K562 (cell line): ENCODE measurements around the gene HOXC5. TPM values are rescaled to one million over a fixed set of nuclear protein-coding genes. Genes with fewer than 3 reads are reported as not detected.

Experiments
- BACH1 ChIP-seq: fragments of 200-800 bp; sonication (Bioruptor generic); IDR thresholded peaks from 2 replicates; pipeline ENCODE4 v1.6.1; 2016; ENCODE audit warnings: missing genetic modification characterization, missing compliant biosample characterization
- DDX20 ChIP-seq: fragments of 450-650 bp; IDR thresholded peaks from 2 replicates; pipeline ENCODE4 v1.6.1; 2016; ENCODE audit warnings: missing genetic modification characterization, low read depth, mild to moderate bottlenecking, missing compliant biosample characterization, moderate library complexity
- E2F6 ChIP-seq, 2 experiments: IDR thresholded peaks; 2 replicates each; pipeline ENCODE4 v1.6.1; 2011; ENCODE audit warnings: borderline replicate concordance in 1 of 2, control low read depth in 1 of 2, low read depth in 1 of 2, low read length in 1 of 2, mild to moderate bottlenecking in 1 of 2, mixed read lengths in 1 of 2, moderate library complexity in 1 of 2; ENCODE audit not compliant: insufficient read depth in 1 of 2, insufficient read length in 1 of 2, poor library complexity in 1 of 2, severe bottlenecking in 1 of 2; ENCODE audit errors: extremely low read depth in 1 of 2
- ELF1 ChIP-seq: fragments of 200-800 bp; sonication (Bioruptor generic); IDR thresholded peaks from 2 replicates; pipeline ENCODE4 v1.6.1; 2016; ENCODE audit warnings: missing genetic modification characterization, missing compliant biosample characterization
- FOXJ2 ChIP-seq: fragments of 200-800 bp; sonication (Bioruptor generic); IDR thresholded peaks from 2 replicates; pipeline ENCODE4 v1.6.1; 2016; ENCODE audit warnings: missing genetic modification characterization, missing compliant biosample characterization
- GTF2E2 ChIP-seq: fragments of 200-800 bp; sonication (Bioruptor generic); IDR thresholded peaks from 2 replicates; pipeline ENCODE4 v1.6.1; 2016; ENCODE audit warnings: missing genetic modification characterization, missing compliant biosample characterization
- HNRNPL ChIP-seq: fragments of 200-400 bp; formaldehyde crosslinking; IDR thresholded peaks from 2 replicates; pipeline ENCODE4 v1.6.1; 2017; ENCODE audit warnings: low read depth, mild to moderate bottlenecking, low read length
- KLF1 ChIP-seq: fragments of 450-650 bp; IDR thresholded peaks from 2 replicates; pipeline ENCODE4 v1.6.1; 2016; ENCODE audit warnings: missing genetic modification characterization, missing compliant biosample characterization
- MIER1 ChIP-seq: fragments of 450-650 bp; IDR thresholded peaks from 2 replicates; pipeline ENCODE4 v1.6.1; 2016; ENCODE audit warnings: antibody characterized with exemption, mild to moderate bottlenecking, low read depth
- NFE2L1 ChIP-seq: fragments of 450-650 bp; IDR thresholded peaks from 2 replicates; pipeline ENCODE4 v1.6.1; 2016; ENCODE audit warnings: missing genetic modification characterization, low read depth, mild to moderate bottlenecking, missing compliant biosample characterization, moderate library complexity, borderline replicate concordance
- NFYB ChIP-seq: IDR thresholded peaks from 2 replicates; pipeline ENCODE4 v1.6.1; 2011; ENCODE audit warnings: mild to moderate bottlenecking, moderate library complexity; ENCODE audit not compliant: insufficient read length; ENCODE audit errors: extremely low read depth
- NONO ChIP-seq, 2 experiments: fragments of 200-400 bp in 1 of 2; fragments of 450-650 bp in 1 of 2; formaldehyde crosslinking in 1 of 2; IDR thresholded peaks; 2 replicates each; pipeline ENCODE4 v1.6.1; 2017; ENCODE audit warnings: low read depth in 2 of 2, mild to moderate bottlenecking in 2 of 2, moderate library complexity in 2 of 2, low read length in 1 of 2
- SRF ChIP-seq, 2 experiments: fragments of 250-450, 450-650 bp in 1 of 2; sonication (Bioruptor Pico) in 1 of 2; sonication (generic) in 1 of 2; formaldehyde crosslinking; IDR thresholded peaks; 2 replicates each; pipeline versions ENCODE4 v1.5.0 to v1.5.1; 2020 to 2022; ENCODE audit warnings: mild to moderate bottlenecking in 1 of 2, missing genetic modification reagents in 1 of 2
- TAF15 ChIP-seq: fragments of 200-400 bp; formaldehyde crosslinking; IDR thresholded peaks from 2 replicates; pipeline ENCODE4 v1.6.1; 2017; ENCODE audit warnings: mild to moderate bottlenecking, low read depth, low read length, moderate library complexity
- U2AF2 ChIP-seq: fragments of 200-400 bp; formaldehyde crosslinking; optimal IDR thresholded peaks from 2 replicates; pipeline ENCODE3; 2017; ENCODE audit warnings: low read depth, mild to moderate bottlenecking, low read length
- ZC3H4 ChIP-seq: sonication (generic); formaldehyde crosslinking; IDR thresholded peaks from 2 replicates; pipeline ENCODE4 v1.9.0; 2021; ENCODE audit warnings: missing genetic modification reagents, borderline replicate concordance
- ZNF140 ChIP-seq: fragments of 250-450 bp; sonication (Bioruptor Pico); IDR thresholded peaks from 2 replicates; pipeline ENCODE4 v1.8.0; 2021; ENCODE audit warnings: moderate library complexity, mild to moderate bottlenecking, inconsistent platforms
- ZNF143 ChIP-seq: sonication (generic); formaldehyde crosslinking; IDR thresholded peaks from 2 replicates; pipeline ENCODE4 v1.9.0; 2022; ENCODE audit warnings: mild to moderate bottlenecking, missing genetic modification reagents
- polyA plus RNA-seq, 8 experiments: library from polyadenylated mRNA; depleted of rRNA in 4 of 8; stranded (reverse) in 5 of 8; unstranded in 3 of 8; fragments of >200 nt; fragmentation: Nextera tagmentation in 2 of 8; fragmentation: Illumina TruSeq in 1 of 8; extraction: Ambion mirVana in 2 of 8; extraction: Trizol in 1 of 8; gene quantifications; 2 replicates each; pipeline versions ENCODE4 v1.2.1 to v1.2.3, GENCODE V29; 2011 to 2014; ENCODE audit warnings: inconsistent platforms in 1 of 8, missing spikeins in 1 of 8
- total RNA-seq, 7 experiments: library from RNA; depleted of rRNA in 6 of 7; stranded (reverse); fragments of >200 nt in 6 of 7; fragmentation: Illumina TruSeq in 2 of 7; extraction: Trizol in 2 of 7; gene quantifications; 2 replicates each; pipeline versions ENCODE4 v1.2.1 to v1.2.3, GENCODE V29; 2011 to 2021; ENCODE audit warnings: low replicate concordance in 1 of 7
- TF ChIP-seq, protein P1 (sequence below): fragments of 150-350 bp; conservative IDR thresholded peaks from 2 replicates; pipeline ENCODE4 v1.6.1; 2014; ENCODE audit warnings: low read length
- TF ChIP-seq, protein P2 (sequence below): fragments of 450-650 bp; IDR thresholded peaks from 2 replicates; pipeline ENCODE4 v1.6.1; 2016; ENCODE audit warnings: missing biosample characterization, missing genetic modification characterization

The HOXC5 gene
- total and polyA plus RNA-seq, 9 of the 15 experiments (the other 6 are each of a cell fraction or from before 2014, with no cell fraction given), result 0.10 to 0.44 (median 0.18) TPM; not detected in 4

GRCh38 chr12:54000116-54001114, 32.4 kb upstream of the HOXC5 start, which contains the start of gene HOXC9 (continued):
- TF ChIP-seq DDX20 (tag) (no peak), NONO (IDR thresholded peaks at IDR 0.05; ENCODE audit: low read depth in 2 of 2, low read length in 1 of 2) (peak; percentile 32 to 58; a peak in 2 of 4 replicates), GTF2E2 (tag) (no peak), TAF15 (no peak), U2AF2 (no peak), ZNF140 (CRISPR knock-in tag) (no peak), NFE2L1 (tag) (no peak), MIER1 (no peak), BACH1 (tag) (no peak), NFYB (no peak), HNRNPL (peak; percentile 36; the same call in 1 of the 2 replicates), SRF (CRISPR knock-in tag; IDR thresholded peaks at IDR 0.05) (no peak), E2F6 (IDR thresholded peaks at IDR 0.05; ENCODE audit: borderline replicate concordance in 1 of 2, extremely low read depth in 1 of 2, insufficient read depth in 1 of 2, insufficient read length in 1 of 2, low read depth in 1 of 2, low read length in 1 of 2, poor library complexity in 1 of 2, severe bottlenecking in 1 of 2) (peak; percentile 61 to 70), ELF1 (tag) (no peak), ZNF143 (CRISPR knock-in tag) (no peak), KLF1 (tag) (no peak), ZC3H4 (CRISPR knock-in tag) (0 out of 2 replicates have a peak, but pooled peaks have one; percentile 33), FOXJ2 (tag) (no peak)
- TF ChIP-seq, protein P1, sequence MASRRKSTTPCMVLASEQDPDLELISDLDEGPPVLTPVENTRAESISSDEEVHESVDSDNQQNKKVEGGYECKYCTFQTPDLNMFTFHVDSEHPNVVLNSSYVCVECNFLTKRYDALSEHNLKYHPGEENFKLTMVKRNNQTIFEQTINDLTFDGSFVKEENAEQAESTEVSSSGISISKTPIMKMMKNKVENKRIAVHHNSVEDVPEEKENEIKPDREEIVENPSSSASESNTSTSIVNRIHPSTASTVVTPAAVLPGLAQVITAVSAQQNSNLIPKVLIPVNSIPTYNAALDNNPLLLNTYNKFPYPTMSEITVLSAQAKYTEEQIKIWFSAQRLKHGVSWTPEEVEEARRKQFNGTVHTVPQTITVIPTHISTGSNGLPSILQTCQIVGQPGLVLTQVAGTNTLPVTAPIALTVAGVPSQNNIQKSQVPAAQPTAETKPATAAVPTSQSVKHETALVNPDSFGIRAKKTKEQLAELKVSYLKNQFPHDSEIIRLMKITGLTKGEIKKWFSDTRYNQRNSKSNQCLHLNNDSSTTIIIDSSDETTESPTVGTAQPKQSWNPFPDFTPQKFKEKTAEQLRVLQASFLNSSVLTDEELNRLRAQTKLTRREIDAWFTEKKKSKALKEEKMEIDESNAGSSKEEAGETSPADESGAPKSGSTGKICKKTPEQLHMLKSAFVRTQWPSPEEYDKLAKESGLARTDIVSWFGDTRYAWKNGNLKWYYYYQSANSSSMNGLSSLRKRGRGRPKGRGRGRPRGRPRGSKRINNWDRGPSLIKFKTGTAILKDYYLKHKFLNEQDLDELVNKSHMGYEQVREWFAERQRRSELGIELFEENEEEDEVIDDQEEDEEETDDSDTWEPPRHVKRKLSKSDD, result no peak
- TF ChIP-seq, protein P2, sequence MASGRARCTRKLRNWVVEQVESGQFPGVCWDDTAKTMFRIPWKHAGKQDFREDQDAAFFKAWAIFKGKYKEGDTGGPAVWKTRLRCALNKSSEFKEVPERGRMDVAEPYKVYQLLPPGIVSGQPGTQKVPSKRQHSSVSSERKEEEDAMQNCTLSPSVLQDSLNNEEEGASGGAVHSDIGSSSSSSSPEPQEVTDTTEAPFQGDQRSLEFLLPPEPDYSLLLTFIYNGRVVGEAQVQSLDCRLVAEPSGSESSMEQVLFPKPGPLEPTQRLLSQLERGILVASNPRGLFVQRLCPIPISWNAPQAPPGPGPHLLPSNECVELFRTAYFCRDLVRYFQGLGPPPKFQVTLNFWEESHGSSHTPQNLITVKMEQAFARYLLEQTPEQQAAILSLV (tag), result no peak
